BJ (cell line): Measurements from ENCODE around the gene EMX1. TPM values are rescaled to one million over a fixed set of nuclear protein-coding genes. Genes with fewer than 3 reads are reported as not detected.
A peak's percentile ranks its signal among the peaks of the same experiment; 100 is the strongest.

Experiments used
- CTCF ChIA-PET: fragments of 350-600 bp; formaldehyde crosslinking; extraction: SDS; loops from one replicate; lab custom pipeline; 2021; ENCODE audit warnings: antibody characterized with exemption, inconsistent platforms; lab: Yijun Ruan, JAX
- POLR2A ChIA-PET: fragments of 300-600 bp; sonication (Branson Sonifier 250); formaldehyde crosslinking; extraction: SDS; loops from one replicate; lab custom pipeline; 2021; ENCODE audit warnings: antibody characterized with exemption; lab: Charles Lee
- DNase-seq: peaks from one replicate; pipeline ENCODE4 v3.0.0-alpha.2; 2011; ENCODE audit warnings: low read depth
- H3K27me3 ChIP-seq: 2 replicates; pipeline ENCODE4 v1.6.0; 2011; ENCODE audit warnings: low read length; ENCODE audit not compliant: control insufficient read depth, insufficient read depth
- H3K36me3 ChIP-seq: 2 replicates; pipeline ENCODE4 v1.5.1; 2011; ENCODE audit warnings: low read length; ENCODE audit not compliant: control insufficient read depth, insufficient read depth
- H3K4me3 ChIP-seq: 2 replicates; pipeline ENCODE4 v1.5.1; 2011; ENCODE audit warnings: low read depth, mild to moderate bottlenecking, control low read depth, low read length
- CTCF ChIP-seq: IDR thresholded peaks from 2 replicates; pipeline ENCODE4 v1.5.1; 2011; ENCODE audit warnings: low read depth, mild to moderate bottlenecking, control low read depth, inconsistent platforms, low read length, moderate library complexity; ENCODE audit not compliant: insufficient read depth
- polyA minus RNA-seq: library from RNA; depleted of rRNA, polyadenylated mRNA; stranded (reverse); fragments of >200 nt; gene quantifications from 2 replicates; pipeline ENCODE4 v1.2.3, GENCODE V29; 2011; rRNA and poly(A)+ RNA removed
- polyA plus RNA-seq: library from polyadenylated mRNA; depleted of rRNA; stranded (reverse); fragments of >200 nt; gene quantifications from 2 replicates; pipeline ENCODE4 v1.2.3, GENCODE V29; 2011; rRNA removed

Gene EMX1
- polyA plus RNA-seq (not detected in 2 replicates), polyA minus RNA-seq (not detected in 2 replicates)

DNA sequence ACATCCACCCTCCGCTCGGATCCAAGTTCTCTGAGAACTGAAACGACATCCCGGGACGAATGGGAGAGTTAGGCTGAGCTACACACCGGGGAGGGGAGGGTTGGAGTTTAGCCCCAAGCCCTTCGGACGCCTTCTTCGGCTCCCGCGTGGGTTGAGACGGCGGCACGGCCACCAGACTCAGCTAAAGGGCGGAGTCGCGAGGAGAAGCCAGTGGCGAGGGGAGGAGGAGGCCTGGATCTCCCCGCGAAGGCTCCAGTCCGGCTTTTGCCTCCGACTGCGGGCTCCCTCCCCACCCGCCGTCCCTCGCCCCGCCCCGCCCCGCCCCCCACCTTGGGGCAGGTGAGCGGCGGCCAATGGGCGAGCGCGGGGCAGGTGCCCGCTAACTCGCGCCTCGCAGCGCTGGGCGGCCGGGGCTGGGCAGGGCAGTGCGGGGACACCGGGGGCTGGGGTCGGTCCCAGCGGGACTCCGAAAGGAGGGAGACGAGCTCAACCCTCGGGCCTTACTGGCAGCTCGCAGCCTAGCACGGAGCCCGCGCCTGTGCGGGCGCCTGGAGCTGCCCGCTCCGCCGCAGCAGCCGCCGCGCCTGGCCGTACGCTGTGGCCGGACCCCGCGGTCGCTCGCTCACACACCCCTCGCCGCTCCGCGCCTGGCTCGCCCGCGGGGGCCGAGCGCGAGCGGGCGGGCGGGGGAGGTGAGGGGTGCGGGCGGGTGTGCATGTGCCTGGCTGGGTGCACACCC lies at the start of gene EMX1:
Gene EMX1 (plus strand): TSS at position 382 of the 739 bp plus-strand sequence. CDS start 334 bp downstream, at position 716.
- no peak for TF ChIP-seq CTCF
- POLR2A ChIA-PET: no interaction called here
- peaks cover 75% of the 10 kb centered on the region for H3K27me3 ChIP-seq
- H3K36me3 ChIP-seq: no peaks in the 10 kb centered on the region
- H3K4me3 ChIP-seq: no peak within 1 kb of the TSS
- DNase-seq: no peak
- CTCF ChIA-PET: interaction anchor here (0.6 to 2.3 kb wide), 8 partner anchors 9 to 215 kb away, joined by 3 to 11 read pairs (median 4); partner anchors contain the start of gene SPR

GRCh38 chr2:72871060-72871459 lies 46.3 kb upstream of the EMX1 start:
- CTCF ChIA-PET: interaction anchor here (0.9 to 2.7 kb wide), 3 partner anchors 9 to 1340 kb away, joined by 3 to 9 read pairs (median 4); no protein-coding TSS in a partner anchor
- POLR2A ChIA-PET: no interaction called here
- TF ChIP-seq CTCF: no peak
- DNase-seq: no peak
- Histone ChIP-seq H3K4me3 (no peak overlapping the region), H3K36me3 (no peaks in the 10 kb centered on the region), H3K27me3 (peaks cover 14% of the 10 kb centered on the region)

DNA sequence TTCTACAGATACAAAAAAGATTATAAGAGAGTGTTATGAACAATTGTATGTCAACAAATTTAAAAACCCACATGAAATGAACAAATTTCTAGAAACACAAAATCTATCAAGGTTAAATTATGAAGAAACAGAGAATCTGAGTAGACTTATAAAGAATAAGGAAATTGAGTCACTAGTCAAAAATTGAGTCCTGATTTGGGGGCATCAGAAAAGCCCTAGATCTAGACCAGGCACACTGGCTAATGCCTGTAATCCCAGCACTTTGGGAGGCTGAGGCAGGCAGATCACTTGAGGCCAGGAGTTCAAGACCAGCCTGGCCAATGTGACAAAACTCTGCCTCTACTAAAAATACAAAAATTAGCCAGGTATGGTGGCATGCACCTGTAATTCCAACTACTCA lies 45.4 kb upstream of the EMX1 start:
- Histone ChIP-seq H3K27me3 (peaks cover 14% of the 10 kb centered on the region), H3K4me3 (no peak overlapping the region), H3K36me3 (no peaks in the 10 kb centered on the region)
- no peak for TF ChIP-seq CTCF
- POLR2A ChIA-PET: no interaction called here
- CTCF ChIA-PET: interaction anchor here (0.9 to 2.7 kb wide), 2 partner anchors 9 to 1341 kb away, joined by 3 to 9 read pairs; no protein-coding TSS in a partner anchor
- no peak for DNase-seq

- Histone ChIP-seq H3K4me3 (no peak overlapping the region), H3K27me3 (peaks cover 2% of the 10 kb centered on the region), H3K36me3 (no peaks in the 10 kb centered on the region)
- TF ChIP-seq CTCF: no peak
- ChIA-PET CTCF (interaction anchor here (1.4 to 3.0 kb wide), 3 partner anchors 9 to 294 kb away, joined by 4 to 12 read pairs (median 12); no protein-coding TSS in a partner anchor), POLR2A (no interaction called here)
- no peak for DNase-seq
Observed at GRCh38 chr2:72883356-72883962, 33.9 kb upstream of the EMX1 start.

GRCh38 chr2:72886505-72887031 lies 30.8 kb upstream of the EMX1 start:
- no peak for DNase-seq
- CTCF ChIA-PET: interaction anchor here (0.7 to 3.0 kb wide), 15 partner anchors 9 to 1340 kb away, joined by 3 to 40 read pairs (median 7); partner anchors contain the start of gene SMYD5
- Histone ChIP-seq H3K4me3 (peak overlapping the region; percentile 60), H3K27me3 (peaks cover 2% of the 10 kb centered on the region), H3K36me3 (no peaks in the 10 kb centered on the region)
- POLR2A ChIA-PET: no interaction called here
- TF ChIP-seq CTCF: no peak
